ENCODE data around the gene RPS17.
"Not testable (repeated sequence)": the region's sequence is repeated elsewhere in the genome, so short reads cannot be mapped to it uniquely, and the experiment has no call there.

- TF ChIP-seq, protein P1, sequence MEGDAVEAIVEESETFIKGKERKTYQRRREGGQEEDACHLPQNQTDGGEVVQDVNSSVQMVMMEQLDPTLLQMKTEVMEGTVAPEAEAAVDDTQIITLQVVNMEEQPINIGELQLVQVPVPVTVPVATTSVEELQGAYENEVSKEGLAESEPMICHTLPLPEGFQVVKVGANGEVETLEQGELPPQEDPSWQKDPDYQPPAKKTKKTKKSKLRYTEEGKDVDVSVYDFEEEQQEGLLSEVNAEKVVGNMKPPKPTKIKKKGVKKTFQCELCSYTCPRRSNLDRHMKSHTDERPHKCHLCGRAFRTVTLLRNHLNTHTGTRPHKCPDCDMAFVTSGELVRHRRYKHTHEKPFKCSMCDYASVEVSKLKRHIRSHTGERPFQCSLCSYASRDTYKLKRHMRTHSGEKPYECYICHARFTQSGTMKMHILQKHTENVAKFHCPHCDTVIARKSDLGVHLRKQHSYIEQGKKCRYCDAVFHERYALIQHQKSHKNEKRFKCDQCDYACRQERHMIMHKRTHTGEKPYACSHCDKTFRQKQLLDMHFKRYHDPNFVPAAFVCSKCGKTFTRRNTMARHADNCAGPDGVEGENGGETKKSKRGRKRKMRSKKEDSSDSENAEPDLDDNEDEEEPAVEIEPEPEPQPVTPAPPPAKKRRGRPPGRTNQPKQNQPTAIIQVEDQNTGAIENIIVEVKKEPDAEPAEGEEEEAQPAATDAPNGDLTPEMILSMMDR (IDR thresholded peaks at IDR 0.05): peak; percentile 8
- not testable (repeated sequence) for TF ChIP-seq EZH2 (IDR thresholded peaks at IDR 0.05; ENCODE audit: borderline replicate concordance, insufficient read depth, low read depth, low read length, poor library complexity, severe bottlenecking)
These were observed 37.4 kb downstream of the RPS17 start for GRCh38 chr15:82502700-82503339.

Measured in B cell (primary cell).